Putamen (tissue), 1 donor: Measurements from ENCODE around the gene RNF175.
"Not testable (repeated sequence)": the region's sequence is repeated elsewhere in the genome, so short reads cannot be mapped to it uniquely, and the experiment has no call there.

ENCODE experiments used
- DNase-seq: peaks from one replicate; pipeline ENCODE4 v3.0.0-alpha.2; 2016; ENCODE audit warnings: low spot score

RNF175 gene

GRCh38 chr4:153683763-153684181 lies 76.1 kb downstream of the RNF175 start:
- DNase-seq = no peak

GRCh38 chr4:153679486-153679885 lies 80.3 kb downstream of the RNF175 start:
- no peak for DNase-seq

GRCh38 chr4:153676984-153677383 lies 82.8 kb downstream of the RNF175 start:
- DNase-seq = no peak

- no peak for DNase-seq
These were observed 83.3 kb downstream of the RNF175 start for GRCh38 chr4:153676486-153676885.

GRCh38 chr4:153669838-153670237 lies 90.0 kb downstream of the RNF175 start:
- DNase-seq = no peak

DNA sequence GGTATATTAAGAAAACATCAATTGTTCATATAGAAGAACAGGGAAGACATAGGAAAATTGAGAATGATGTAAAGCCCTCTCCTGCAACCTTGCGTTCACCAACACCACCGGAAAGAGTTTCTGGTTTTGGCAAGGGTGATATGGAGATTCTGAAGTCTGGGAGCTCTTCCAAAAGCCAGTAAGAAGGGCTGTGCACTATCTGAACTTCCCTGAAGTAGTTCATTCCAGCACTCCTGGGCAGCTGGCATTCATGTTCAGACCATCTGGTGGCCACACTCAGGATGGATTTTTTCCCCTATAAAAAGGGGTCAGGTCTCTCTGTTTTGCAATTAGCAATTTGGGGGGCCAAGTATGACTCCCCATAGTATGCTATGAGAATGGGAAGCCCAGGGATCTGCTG lies 91.2 kb downstream of the RNF175 start:
- DNase-seq = no peak

DNA sequence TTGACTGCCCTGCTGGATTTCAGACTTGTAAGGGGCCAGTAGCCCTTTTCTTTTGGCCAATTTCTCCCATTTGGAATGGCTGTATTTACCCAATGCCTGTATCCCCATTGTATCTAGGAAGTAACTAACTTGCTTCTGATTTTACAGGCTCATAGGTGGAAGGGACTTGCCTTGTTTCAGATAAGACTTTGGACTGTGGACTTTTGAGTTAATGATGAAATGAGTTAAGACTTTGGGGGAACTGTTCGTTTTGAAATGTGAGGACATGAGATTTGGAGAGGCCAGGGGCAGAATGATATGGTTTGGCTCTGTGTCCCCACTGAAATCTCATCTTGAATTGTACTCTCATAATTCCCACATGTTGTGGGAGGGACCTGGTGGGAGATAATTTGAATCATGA lies 93.3 kb downstream of the RNF175 start:
- DNase-seq = not testable (repeated sequence)

- no peak for DNase-seq
These were observed 96.2 kb downstream of the RNF175 start for GRCh38 chr4:153663667-153664066.

GRCh38 chr4:153661908-153662307 lies 97.9 kb downstream of the RNF175 start:
- DNase-seq = no peak

- DNase-seq = no peak
These were observed 98.5 kb downstream of the RNF175 start for GRCh38 chr4:153661215-153661822.
